GM21367 (cell line): ENCODE data around the gene UBASH3A.

Experiments used
- ATAC-seq: cut with Tn5 transposase; IDR thresholded peaks from one replicate; pipeline ENCODE4 v1.9.1; 2021; ENCODE audit not compliant: unreplicated experiment

Gene UBASH3A

DNA sequence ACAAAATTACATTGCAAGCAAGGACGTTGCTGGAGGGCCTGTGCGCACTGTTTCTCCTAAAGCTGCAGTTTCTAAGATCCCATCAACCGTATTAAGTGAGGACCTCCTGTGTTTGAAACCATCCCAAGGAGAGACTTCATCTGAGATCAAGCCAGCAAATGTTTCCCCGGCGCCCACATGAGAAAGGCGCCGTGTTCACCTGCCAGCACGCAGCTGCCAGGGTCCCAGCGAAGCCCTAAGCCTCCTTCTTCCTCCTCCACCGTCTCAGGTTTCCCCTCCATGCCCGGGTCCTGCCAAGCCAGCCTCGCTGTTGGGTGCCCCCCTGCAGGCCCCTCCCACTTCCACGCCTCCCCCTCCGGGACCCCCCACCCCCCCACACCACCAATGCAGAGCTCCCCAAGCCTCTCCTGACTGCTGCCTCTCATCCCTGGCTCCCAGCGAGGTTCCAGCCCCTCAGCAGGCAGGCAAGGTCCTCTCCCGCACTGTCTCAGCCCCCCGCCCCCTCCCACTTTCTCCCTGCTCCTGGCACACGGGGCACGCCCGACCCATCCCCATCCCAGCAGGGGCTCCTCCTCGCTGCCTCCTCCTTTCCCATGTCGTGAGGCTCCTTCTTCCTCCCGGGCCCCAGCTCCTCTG is 28.7 kb upstream of the UBASH3A start:
- ATAC-seq, result no peak

DNA sequence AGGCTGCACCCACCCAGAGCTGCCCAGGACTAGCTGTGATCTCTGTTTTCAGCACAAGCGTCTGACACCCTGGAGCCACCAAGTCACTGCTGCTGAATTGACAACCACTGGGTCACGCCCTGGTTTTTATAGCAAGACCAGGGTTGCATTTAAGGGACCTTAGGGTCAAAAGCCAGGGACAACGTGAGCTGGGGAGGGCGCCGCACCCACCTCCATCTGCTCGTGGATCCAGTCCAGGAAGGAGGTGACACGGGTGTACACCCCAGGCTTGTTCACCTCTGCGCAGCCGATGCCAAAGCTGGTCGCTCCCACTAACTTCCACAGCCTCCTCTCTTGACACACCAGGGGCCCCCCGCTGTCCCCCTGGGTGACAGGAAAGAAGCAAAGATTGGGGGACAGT is 28.2 kb upstream of the UBASH3A start:
- ATAC-seq, result no peak

DNA sequence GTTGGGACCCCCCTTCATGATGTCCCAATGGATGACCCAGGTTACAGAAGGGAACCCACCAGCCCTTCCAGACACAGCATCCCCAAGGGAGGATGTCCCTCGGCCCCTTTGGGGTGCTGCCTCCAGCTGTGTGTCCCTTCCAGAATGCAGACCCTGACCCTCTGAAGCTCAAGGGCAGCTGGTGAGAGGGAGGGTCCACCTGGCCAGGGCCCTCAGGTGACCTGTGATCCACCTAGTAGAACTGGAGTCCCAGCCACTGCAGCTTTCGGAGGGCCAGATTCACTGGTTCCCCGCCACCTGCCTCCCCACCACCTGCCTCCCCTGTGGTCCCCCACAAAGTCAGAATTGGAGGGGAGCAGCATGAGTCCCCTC is 27.8 kb upstream of the UBASH3A start:
- ATAC-seq, result no peak

DNA sequence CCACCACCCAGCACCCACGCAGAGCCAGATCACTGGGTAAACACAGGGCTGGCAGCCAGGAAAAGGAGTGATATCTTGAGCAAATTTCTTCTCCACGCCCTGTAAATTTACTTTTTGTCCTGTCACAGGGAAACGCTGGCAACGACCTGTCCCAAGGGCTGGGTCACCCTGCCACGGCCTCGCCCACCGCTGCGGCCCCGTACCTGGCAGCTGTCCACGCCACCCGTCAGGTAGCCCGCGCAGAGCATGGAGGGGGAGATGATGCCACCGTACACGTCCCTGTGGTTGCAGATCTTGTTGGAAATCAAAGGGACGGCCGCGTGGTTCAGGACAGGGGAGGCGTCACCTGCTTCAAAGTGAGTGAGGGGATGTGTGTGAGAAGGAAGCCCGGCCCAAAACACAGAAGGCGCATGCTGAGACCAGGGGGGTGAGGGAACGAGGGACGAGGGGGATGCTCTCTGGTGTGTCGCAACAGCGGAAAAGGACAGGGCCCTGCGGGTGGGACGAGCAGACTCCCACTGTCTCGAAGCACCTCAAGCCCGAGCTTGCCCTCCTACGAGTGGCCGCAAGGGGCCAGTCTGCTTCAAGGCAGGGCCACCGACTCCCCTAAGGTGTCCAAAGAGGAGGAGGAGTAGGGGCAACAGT is 27.2 kb upstream of the UBASH3A start:
- no peak for ATAC-seq

DNA sequence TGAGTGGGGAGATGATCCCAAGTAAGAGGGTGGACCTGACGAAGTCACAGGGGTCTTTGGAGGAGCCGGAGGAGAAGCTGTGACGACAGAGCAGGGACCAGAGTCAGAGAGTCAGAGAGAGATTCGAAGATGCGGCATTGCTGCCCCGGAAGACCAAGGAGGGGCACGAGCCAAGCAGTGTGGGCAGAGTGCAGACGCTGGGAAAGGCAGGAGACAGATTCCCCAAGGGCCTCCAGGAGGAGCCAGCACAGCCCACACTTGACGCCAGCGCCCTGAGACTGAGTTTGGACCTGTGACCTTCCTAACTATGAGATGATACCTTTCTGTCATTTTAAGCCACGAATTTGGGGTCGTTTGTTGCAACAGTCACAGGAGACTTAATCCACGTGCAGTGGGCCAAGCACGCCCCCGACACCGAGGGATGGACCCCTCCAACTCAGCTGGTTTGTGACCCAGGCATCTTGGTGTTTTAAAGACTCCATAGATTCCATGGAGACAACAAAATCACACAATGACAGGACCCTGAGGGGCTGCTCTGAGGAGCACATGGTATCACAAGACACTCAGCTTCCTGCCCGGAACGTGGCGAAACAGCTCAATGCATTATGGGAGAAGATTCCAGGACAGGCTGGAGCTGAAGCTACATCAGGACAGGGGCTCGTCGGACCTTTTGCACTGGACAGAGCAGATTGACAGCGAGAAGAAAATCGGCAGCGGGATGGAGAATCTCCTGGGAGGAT is 26.3 kb upstream of the UBASH3A start:
- no peak for ATAC-seq

DNA sequence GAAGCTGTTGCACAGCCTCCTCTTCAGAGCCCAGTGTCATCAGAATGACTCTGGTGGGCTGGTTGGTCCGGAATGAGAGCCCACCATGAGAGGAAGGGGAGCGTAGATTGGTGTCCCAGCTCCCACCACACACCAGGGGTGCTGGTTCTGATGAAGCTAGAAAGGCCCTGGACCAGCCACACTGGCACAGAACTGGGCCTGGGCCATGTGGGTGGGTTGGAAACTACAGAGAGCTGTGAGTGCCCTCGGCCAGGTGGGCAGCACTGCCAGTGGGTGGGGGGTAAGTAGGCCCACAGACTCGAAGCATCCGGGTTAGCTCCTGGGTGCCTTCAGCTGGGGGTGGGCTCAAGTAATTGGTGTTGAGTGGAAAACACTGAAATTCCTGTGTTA is 25.8 kb upstream of the UBASH3A start:
- no peak for ATAC-seq

DNA sequence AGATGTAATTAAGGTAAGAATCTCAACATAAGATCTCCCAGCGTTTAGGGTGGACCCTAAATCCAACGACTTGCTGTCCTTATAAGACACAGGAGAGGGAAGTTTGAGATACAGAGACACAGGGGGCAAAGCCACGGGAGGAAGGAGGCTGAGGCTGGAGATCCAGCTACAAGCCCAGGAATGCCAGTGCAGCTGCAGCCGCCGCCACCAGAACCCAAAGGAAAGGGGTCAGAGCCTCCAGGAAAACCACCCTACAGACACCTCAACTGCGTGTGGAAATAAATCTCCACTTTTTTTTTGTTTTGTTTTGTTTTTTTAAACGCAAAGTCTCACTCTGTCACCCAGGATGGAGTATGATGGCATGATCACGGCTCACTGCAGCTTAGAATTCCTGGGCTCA is 25.3 kb upstream of the UBASH3A start:
- ATAC-seq, result no peak

DNA sequence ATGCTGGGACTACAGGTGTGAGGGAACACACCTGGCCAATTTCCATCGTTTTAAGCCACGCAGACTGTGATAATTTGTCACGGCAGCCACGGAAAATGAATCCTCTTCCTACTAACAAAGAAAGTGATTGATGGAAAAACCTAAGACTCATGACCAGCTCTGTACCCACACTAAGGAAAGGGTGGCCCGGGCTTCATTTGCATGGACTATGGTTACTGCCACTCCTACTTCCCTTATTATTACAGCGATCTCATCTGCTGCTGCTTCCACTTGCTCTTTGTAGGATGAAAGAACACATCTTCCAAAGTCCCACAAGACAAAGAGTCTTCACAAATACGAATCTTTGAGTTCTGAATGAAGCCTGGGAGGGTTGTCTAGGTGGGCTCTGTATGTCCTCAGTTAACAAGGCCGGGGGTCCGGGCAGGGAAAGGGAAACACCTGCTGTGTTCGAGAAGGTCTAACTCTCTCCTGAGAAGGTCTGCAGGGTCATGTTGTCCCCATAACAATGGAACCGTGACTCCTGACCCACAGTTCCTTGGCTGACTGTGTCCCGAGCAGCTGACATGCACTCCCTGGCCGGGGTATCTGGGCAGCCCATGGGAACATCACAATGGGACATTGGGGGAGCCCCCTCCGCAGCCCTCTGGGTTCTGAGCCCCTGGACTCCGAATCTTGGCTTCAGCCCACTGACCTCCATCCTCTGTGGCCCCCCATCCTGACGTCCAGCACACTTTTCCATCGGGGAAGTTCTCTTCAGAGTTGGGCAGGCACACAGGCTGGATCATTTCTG is 24.1 kb upstream of the UBASH3A start:
- ATAC-seq, result no peak

DNA sequence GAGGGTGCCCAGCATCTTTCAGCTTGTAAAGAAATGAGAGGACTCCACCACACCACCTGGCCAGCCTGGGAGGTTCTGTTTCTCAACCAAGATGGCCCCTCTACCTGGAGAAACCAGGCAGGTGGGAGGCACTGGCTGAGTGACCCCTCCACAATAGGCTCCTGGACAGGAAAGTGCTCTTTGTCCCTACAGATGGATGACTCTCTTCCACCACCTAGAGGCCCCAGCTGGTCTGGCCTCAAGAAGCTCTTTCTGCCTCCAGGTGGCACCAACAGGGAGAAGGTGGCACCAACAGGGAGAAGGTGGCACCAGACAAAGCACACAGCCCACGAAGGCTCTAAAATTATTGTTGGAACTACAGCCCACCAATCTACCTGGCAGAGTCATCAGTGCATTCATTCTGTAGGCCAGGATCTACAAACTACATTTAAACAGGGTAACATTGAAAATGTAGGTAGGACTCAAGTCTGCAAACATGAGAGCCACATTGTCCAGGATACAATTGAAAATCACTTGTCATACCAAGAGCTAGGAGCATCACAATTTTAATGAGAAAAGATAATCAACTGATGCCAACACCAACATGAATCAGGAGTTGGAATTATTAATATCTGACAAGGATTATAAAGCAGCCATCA is 22.2 kb upstream of the UBASH3A start:
- no peak for ATAC-seq

DNA sequence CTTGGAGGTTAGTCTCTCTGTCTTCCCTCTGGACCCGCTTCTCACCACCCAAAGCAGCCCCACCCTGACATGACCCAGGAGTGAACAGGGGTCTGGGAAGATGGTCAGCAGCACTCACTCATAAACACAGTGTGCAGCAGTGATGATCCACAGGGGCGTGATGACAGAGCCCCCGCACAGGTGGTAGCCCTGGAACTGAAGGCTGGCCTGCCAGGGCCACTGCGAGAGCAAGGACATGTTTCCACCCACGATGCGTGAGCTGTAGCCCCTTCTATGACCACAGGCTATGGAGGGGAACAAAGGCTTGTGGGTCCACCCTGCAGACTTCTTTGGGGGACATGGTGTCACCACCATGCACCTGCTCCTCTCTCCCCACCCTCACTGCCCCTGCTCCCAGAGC is 20.8 kb upstream of the UBASH3A start:
- no peak for ATAC-seq

DNA sequence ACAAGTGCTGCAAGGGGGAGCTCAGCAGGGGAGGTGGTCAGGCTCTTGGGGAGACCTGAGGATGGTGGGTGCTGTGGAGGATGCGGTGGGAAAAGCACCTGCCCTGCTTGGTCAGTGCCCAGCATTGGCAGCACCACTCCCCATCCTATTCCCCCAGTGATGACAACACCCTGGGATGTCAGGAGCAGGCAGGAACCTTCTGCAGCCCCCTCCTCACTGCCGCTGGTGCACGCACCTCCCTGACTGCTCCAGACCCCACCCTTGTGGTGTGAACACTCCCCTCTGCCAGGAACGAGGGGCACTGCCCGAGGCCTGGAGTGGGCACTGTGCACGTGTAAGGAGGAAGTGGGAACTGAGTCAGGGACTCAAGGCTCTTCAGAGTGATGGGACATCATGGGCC is 20.4 kb upstream of the UBASH3A start:
- no peak for ATAC-seq

DNA sequence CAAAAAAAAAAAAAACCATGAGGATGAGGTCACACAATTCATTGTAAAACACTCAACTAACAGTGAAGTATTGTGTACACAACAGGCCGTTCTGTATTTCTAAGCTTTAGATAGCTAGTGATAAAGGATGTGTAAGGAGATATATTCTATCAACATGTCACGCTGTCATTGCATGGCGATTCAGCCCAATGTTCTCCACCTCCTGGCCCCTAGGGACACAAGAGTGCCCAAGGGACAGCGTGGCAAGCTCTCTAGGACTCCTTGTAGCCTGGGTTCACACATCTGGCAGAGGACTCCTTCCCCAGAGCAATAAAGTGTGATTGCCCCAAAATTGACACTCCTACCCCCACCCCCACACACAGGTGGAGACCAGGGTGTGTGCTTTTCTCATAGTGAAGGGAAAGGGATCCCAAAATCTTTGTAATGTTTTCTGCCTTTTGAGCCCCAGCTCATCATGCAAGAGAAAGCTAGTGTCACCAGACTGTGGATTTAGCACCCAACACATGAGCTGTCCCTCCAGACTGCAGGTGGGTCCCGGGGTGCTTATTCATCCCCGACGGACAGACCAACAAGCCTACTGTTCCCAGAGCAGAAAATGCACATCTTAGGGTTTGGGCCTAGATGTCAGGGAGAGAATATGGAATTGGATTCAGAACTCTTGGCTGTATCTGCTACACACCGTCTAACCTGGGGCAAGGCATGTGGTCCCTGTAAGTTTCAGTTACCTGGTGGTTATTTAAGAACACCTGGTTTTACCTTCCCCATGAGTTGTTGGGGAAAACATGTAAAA is 19.4 kb upstream of the UBASH3A start:
- ATAC-seq, result no peak

DNA sequence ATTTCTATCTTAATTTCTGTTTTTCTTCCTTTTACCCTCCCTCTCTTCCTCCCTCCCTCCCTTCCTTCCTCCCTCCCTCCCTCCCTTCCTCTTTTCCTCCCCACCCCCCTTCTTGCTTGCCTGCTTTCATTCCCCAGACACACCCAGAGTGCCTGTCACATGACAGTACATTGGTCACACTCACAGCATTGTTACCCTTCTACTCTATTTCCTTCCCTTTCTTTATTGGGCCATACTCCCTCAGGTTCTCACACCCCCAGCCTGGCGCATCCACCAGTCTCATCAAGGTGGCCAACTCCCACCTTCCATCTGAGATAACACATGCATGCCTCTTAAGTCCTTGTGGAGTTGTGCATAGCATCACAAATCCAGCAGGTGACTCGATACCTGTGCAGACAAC is 18.7 kb upstream of the UBASH3A start:
- no peak for ATAC-seq

DNA sequence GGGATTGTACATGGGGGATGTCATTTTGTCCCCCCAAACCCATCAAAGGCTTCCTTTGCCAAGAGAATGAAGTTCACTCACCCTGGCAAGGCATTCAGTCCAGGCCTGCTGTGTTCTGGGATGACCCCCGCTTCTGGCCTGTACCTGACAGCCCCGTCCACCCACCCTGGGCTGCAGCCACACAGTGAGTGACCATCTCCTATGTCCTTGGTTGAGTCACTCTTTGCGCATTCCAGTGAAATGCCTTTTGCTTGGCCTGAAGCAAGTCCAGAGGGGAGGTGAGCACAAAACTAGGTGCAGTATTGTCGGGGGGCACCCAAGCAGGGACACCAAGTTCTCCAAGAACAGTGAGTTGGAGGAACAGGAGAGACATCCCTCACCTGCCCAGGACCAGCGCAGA is 18.1 kb upstream of the UBASH3A start:
- ATAC-seq, result no peak

DNA sequence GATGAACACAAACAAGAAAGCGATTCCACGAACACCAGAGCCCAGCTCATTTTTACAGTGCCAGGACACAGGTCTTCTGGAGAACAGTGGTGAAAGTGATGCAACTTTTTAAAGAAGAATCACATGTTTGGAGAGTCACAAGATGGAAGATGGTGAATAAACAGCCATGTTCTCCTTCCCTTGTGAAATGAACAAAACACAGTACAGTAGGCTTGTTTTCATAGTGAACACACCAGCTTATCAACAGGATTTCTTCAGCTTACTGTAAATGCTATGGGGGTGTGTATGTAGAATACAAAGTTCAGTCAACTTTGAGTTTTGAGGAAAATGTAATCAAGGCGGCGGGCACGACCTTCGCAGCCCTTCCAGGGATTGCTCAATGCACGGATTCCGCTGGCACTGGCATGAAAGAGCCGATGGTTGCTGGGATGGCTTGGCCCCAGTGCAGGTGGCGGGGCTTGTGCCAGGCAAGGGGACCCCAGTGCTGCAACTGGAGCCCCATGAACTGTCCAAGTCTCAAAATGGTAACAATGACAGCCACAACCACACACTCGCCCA is 17.6 kb upstream of the UBASH3A start:
- no peak for ATAC-seq

DNA sequence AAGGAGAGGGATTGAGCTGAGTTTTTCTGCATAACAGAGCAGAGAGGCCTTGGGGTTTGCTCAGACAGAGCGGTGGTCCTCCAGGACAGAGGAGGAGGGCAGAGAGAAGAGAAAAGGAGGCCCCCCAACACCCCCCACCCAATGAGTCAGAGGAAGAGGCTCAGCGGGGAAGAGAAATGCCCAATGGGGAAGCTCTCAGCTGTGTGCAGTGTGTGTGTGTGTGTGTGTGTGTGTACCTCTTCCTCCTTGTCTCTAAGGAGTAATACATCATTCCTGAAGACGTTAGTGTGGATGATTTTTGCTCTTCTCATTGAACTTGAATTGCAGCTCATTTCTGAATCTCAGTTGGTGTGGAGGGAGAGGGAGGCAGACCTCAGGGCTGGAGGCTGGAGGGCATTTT is 16.5 kb upstream of the UBASH3A start:
- ATAC-seq, result no peak

DNA sequence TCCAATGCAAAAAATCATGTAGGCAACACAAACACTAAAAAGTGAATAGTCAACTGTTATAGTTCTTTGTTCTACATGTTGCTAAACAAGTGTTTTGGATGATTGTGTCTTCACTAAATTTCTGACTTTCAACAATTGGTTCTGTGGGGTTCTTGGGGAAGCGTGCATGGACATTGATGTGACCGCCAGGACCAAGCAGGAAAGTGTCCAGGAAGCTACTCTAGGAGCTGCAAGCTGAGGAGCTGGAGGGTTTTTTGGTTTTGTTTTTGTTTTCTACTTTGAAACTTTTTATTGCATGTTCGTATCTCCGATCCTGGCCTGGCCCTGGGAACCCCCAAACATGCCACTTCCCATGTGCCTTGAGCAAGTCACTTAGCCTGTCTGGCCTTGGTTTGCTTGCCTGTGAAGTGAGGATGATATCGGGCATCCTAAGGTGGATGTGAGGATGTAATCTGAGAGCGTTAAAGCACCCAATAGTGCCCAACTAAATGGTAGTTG is 15.8 kb upstream of the UBASH3A start:
- no peak for ATAC-seq

DNA sequence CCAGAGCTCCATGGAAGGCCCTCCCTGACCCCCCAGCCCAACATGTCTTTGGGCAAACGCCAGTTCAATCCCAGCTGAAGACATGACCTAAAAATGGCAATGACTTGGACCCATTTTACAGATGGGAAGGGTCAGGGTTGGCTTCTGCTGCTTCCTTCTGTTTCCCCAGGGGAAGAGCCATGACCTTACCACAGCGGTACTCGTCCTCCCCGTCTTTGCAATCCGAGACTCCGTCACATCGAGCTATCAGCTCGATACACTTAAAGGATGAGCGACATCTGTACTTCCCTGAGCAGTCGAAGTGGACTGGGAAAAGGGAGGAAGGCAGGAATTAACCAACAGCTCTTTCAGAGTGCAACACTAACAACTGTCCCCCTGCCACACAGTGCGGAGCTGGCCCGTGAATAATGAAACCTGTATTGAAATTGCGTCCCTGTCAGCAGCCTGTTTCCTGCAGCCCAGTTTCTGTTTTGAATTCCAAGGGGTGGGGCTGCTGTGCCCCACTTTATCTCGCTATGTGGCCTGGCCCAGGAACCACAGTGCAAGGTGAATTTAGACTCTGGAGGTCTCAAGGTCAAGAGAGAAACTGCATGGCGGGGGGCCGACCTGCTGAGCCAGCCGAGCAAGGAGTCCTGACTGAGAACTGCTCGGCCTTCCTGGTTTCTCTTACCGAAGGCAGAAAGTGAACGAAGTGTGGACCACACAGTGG is 14.8 kb upstream of the UBASH3A start:
- ATAC-seq, result no peak

DNA sequence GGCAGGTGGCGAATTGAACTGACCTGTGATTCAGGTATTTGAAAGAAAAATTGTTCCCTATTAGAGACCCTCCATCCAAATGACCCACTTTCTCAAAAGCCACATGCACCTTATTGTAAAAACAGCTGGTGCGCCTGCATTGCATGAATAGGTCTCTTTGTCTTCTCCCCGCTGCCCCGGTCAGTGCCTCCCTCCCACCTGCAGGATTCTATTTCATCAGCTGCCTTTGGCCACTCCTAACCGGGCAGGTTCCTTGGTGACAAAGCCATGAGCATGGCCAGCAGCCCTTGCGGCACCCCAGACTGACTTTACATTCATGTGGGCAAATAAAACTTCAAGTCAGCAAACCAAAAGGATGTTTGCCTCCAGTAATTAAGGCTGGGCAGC is 14.3 kb upstream of the UBASH3A start:
- no peak for ATAC-seq
